Smooth muscle cell (in vitro differentiated cells): ENCODE results near the gene CTIF. TPM values are rescaled to one million over a fixed set of nuclear protein-coding genes. Genes with fewer than 3 reads are reported as not detected.

Source experiments
- DNase-seq: peaks from one replicate; lab custom pipeline; 2025; ENCODE audit not compliant: unreplicated experiment; lab: John Stamatoyannopoulos, UW
- H2AFZ ChIP-seq: fragments of 200-600 bp; sonication (generic); 2 replicates; pipeline ENCODE4 v1.6.0; 2016; ENCODE audit warnings: antibody characterized with exemption, low read depth, mild to moderate bottlenecking
- H3F3A ChIP-seq: fragments of 200-600 bp; sonication (generic); 2 replicates; pipeline ENCODE4 v1.6.0; 2017; ENCODE audit warnings: antibody characterized with exemption, low read depth
- H3K27ac ChIP-seq: fragments of 200-600 bp; sonication (generic); 2 replicates; pipeline ENCODE4 v1.5.1; 2016; ENCODE audit warnings: low read depth, mild to moderate bottlenecking
- H3K27me3 ChIP-seq: fragments of 200-600 bp; sonication (generic); 2 replicates; pipeline ENCODE4 v1.6.1; 2016; ENCODE audit warnings: low read depth, mild to moderate bottlenecking
- H3K36me3 ChIP-seq: fragments of 200-600 bp; sonication (generic); 2 replicates; pipeline ENCODE4 v1.5.1; 2016; ENCODE audit warnings: low read depth
- H3K4me1 ChIP-seq: fragments of 200-600 bp; sonication (generic); 2 replicates; pipeline ENCODE4 v1.5.1; 2016; ENCODE audit warnings: low read depth
- H3K4me2 ChIP-seq: fragments of 200-600 bp; sonication (generic); 2 replicates; pipeline ENCODE4 v1.6.0; 2016; ENCODE audit warnings: mild to moderate bottlenecking
- H3K4me3 ChIP-seq: fragments of 200-600 bp; sonication (generic); 2 replicates; pipeline ENCODE4 v1.5.1; 2016; ENCODE audit warnings: mild to moderate bottlenecking
- H3K79me2 ChIP-seq: fragments of 200-600 bp; sonication (generic); 2 replicates; pipeline ENCODE4 v1.6.0; 2016; ENCODE audit warnings: low read depth, mild to moderate bottlenecking
- H3K9ac ChIP-seq: fragments of 200-600 bp; sonication (generic); 2 replicates; pipeline ENCODE4 v1.6.0; 2016; ENCODE audit warnings: low read depth
- H3K9me3 ChIP-seq: fragments of 200-600 bp; sonication (generic); replicated peaks from 2 replicates; pipeline ENCODE4 v1.5.1; 2016; ENCODE audit warnings: low read depth
- H4K20me1 ChIP-seq: fragments of 200-600 bp; sonication (generic); 2 replicates; pipeline ENCODE4 v1.6.0; 2016; ENCODE audit warnings: low read depth
- CTCF ChIP-seq: fragments of 200-600 bp; sonication (generic); IDR thresholded peaks from 2 replicates; pipeline ENCODE4 v1.5.1; 2017; ENCODE audit warnings: borderline replicate concordance, mild to moderate bottlenecking, antibody characterized with exemption; ENCODE audit not compliant: insufficient read depth, poor library complexity, severe bottlenecking
- WGBS: methylation state at CpG from one replicate; pipeline ENCODE4 v1.1.7; 2016; ENCODE audit warnings: low lambda C conversion rate; 5-methylcytosine and 5-hydroxymethylcytosine counted together
- polyA plus RNA-seq: library from polyadenylated mRNA; unstranded; fragments of >200 nt; fragmentation: Nextera tagmentation; extraction: Ambion mirVana; gene quantifications from 2 replicates; pipeline ENCODE4 v1.2.1, GENCODE V29; 2016
- total RNA-seq: library from RNA; depleted of rRNA; stranded (reverse); fragments of >200 nt; gene quantifications from 2 replicates; pipeline ENCODE4 v1.2.3, GENCODE V29; 2014

The CTIF gene
- total and polyA plus RNA-seq, 2 experiments from 2014 or later = 22.2 to 25.3 TPM

- 97% methylated on average over 2 of the region's 2 CpGs for WGBS
- Histone ChIP-seq H4K20me1 (no peaks in the 10 kb centered on the region), H3K36me3 (no peaks in the 10 kb centered on the region), H3F3A (peaks cover 11% of the 10 kb centered on the region), H3K9me3 (no peaks in the 10 kb centered on the region), H3K4me3 (no peak overlapping the region), H3K4me1 (peaks cover 36% of the 10 kb centered on the region), H3K4me2 (no peak overlapping the region), H3K27ac (no peak overlapping the region), H3K9ac (no peak overlapping the region), H2AFZ (no peak overlapping the region), H3K27me3 (no peaks in the 10 kb centered on the region), H3K79me2 (peaks cover 8% of the 10 kb centered on the region)
- no peak for TF ChIP-seq CTCF
- no peak for DNase-seq
Observed at GRCh38 chr18:48846423-48846932, 307.6 kb downstream of the CTIF start.

- no peaks in the 10 kb centered on the region for H3K9me3 ChIP-seq
- TF ChIP-seq CTCF = no peak
- H4K20me1 ChIP-seq = no peaks in the 10 kb centered on the region
- no peaks in the 10 kb centered on the region for H3K36me3 ChIP-seq
- H3K4me1 ChIP-seq = peaks cover 39% of the 10 kb centered on the region
- H3K27ac ChIP-seq = peak overlapping the region; percentile 96
- H3K9ac ChIP-seq = no peak overlapping the region
- H3K4me2 ChIP-seq = peak overlapping the region; percentile 30
- no peaks in the 10 kb centered on the region for H3K27me3 ChIP-seq
- H3K79me2 ChIP-seq = peaks cover 8% of the 10 kb centered on the region
- no peak for DNase-seq
- no peak overlapping the region for H2AFZ ChIP-seq
- WGBS = 88% methylated on average over 11 of the region's 11 CpGs
- peaks cover 23% of the 10 kb centered on the region for H3F3A ChIP-seq
- H3K4me3 ChIP-seq = no peak overlapping the region
Observed at GRCh38 chr18:48847807-48848486, 309.1 kb downstream of the CTIF start.

- Histone ChIP-seq H3K27me3 (no peaks in the 10 kb centered on the region), H3K9ac (no peak overlapping the region), H3K4me1 (peaks cover 39% of the 10 kb centered on the region), H3K36me3 (no peaks in the 10 kb centered on the region), H3K9me3 (no peaks in the 10 kb centered on the region), H4K20me1 (no peaks in the 10 kb centered on the region), H2AFZ (no peak overlapping the region), H3K27ac (peak overlapping the region; percentile 96), H3F3A (peaks cover 27% of the 10 kb centered on the region), H3K79me2 (peaks cover 8% of the 10 kb centered on the region), H3K4me3 (no peak overlapping the region), H3K4me2 (peak overlapping the region; percentile 49)
- no peak for TF ChIP-seq CTCF
- DNase-seq = no peak
- WGBS = 53% methylated on average over 13 of the region's 13 CpGs
Observed at GRCh38 chr18:48848641-48849143, 309.9 kb downstream of the CTIF start.
